Breast epithelium (tissue), 4 donors: Measurements from ENCODE around the gene DEXI. TPM values are rescaled to one million over a fixed set of nuclear protein-coding genes. Genes with fewer than 3 reads are reported as not detected.
A peak's percentile ranks its signal among the peaks of the same experiment; 100 is the strongest.

Experiments used
- DNase-seq, 2 donors: peaks; one replicate each; pipeline ENCODE4 v3.0.0-alpha.2; 2019; ENCODE audit warnings: low spot score in 2 of 2
- H3K27ac ChIP-seq, 2 donors: fragments of 200-600 bp; sonication (generic) in 1 of 2; one replicate each; pipeline ENCODE4 v1.5.1; 2016 to 2019; ENCODE audit warnings: mild to moderate bottlenecking in 1 of 2
- H3K27me3 ChIP-seq, 2 donors: fragments of 200-600 bp; sonication (generic) in 1 of 2; one replicate each; pipeline versions ENCODE4 v1.5.1 to v1.6.0; 2017 to 2019; ENCODE audit warnings: control low read depth in 1 of 2, mild to moderate bottlenecking in 1 of 2
- H3K36me3 ChIP-seq: fragments of 200-600 bp; one replicate; pipeline ENCODE4 v1.5.1; 2019
- H3K4me1 ChIP-seq, 2 donors: fragments of 200-600 bp; sonication (generic); one replicate each; pipeline ENCODE4 v1.5.1; 2016 to 2019; ENCODE audit warnings: control low read depth in 1 of 2
- H3K4me3 ChIP-seq, 3 donors: fragments of 200-600 bp; sonication (generic); 1 replicate in 2 of 3; 2 replicates in 1 of 3; pipeline ENCODE4 v1.5.1; 2016 to 2019; ENCODE audit warnings: mild to moderate bottlenecking in 3 of 3, moderate library complexity in 2 of 3
- H3K9me3 ChIP-seq, 2 donors: fragments of 200-600 bp; sonication (generic) in 1 of 2; one replicate each; pipeline ENCODE4 v1.5.1; 2016 to 2019; ENCODE audit warnings: control low read depth in 1 of 2
- CTCF ChIP-seq, 3 donors: fragments of 450-650 bp; IDR thresholded peaks; one replicate each; pipeline ENCODE4 v1.5.1; 2016 to 2017; ENCODE audit warnings: antibody characterized with exemption in 3 of 3, mild to moderate bottlenecking in 3 of 3, moderate library complexity in 3 of 3
- POLR2A ChIP-seq: fragments of 450-650 bp; IDR thresholded peaks from one replicate; pipeline ENCODE4 v1.6.1; 2016; ENCODE audit warnings: antibody characterized with exemption, mild to moderate bottlenecking, moderate library complexity
- POLR2AphosphoS5 ChIP-seq, 3 donors: sonication (generic); formaldehyde crosslinking; IDR thresholded peaks; one replicate each; pipeline ENCODE4 v1.6.1; 2017; ENCODE audit warnings: antibody characterized with exemption in 3 of 3
- intact Hi-C: fragments of 100-400 bp; cut with DNase I; formaldehyde crosslinking; loops from one replicate; pipeline ENCODE4 v1.15.1; 2023; ENCODE audit warnings: low total_unique reads
- total RNA-seq, 3 donors: library from RNA; depleted of rRNA; stranded (reverse); fragments of >200 nt; gene quantifications; one replicate each; pipeline ENCODE4 v1.1.0, GENCODE V29; 2016

DEXI gene
- total RNA-seq, 3 donors from 2014 or later, result 50.3 to 88.5 (median 52.8) TPM

GRCh38 chr16:10936272-10936984, 5.8 kb downstream of the DEXI start:
- Histone ChIP-seq H3K4me3 (peak overlapping the region in 1 of 3 donors; percentile 37), H3K27me3 (no peaks in the 10 kb centered on the region), H3K9me3 (no peaks in the 10 kb centered on the region), H3K4me1 (peaks cover 14 to 38% of the 10 kb centered on the region in 2 donors), H3K27ac (peak overlapping the region in 1 of 2 donors; percentile 14), H3K36me3 (no peaks in the 10 kb centered on the region)
- intact Hi-C loops, result no loop called here
- no peak for TF ChIP-seq POLR2AphosphoS5 (IDR thresholded peaks at IDR 0.05)
- TF ChIP-seq CTCF (IDR thresholded peaks at IDR 0.05), result no peak
- TF ChIP-seq POLR2A, result no peak
- no peak for DNase-seq

GRCh38 chr16:10935226-10935915, 6.9 kb downstream of the DEXI start:
- TF ChIP-seq CTCF (IDR thresholded peaks at IDR 0.05) (no peak), POLR2A (no peak), POLR2AphosphoS5 (IDR thresholded peaks at IDR 0.05) (no peak)
- Histone ChIP-seq H3K9me3 (no peaks in the 10 kb centered on the region), H3K27ac (no peak overlapping the region), H3K36me3 (no peaks in the 10 kb centered on the region), H3K27me3 (no peaks in the 10 kb centered on the region), H3K4me3 (no peak overlapping the region), H3K4me1 (peaks cover 11 to 30% of the 10 kb centered on the region in 2 donors)
- intact Hi-C loops, result no loop called here
- DNase-seq, result no peak

GRCh38 chr16:10934325-10935107, 7.8 kb downstream of the DEXI start:
- Histone ChIP-seq H3K9me3 (no peaks in the 10 kb centered on the region), H3K27ac (no peak overlapping the region), H3K4me3 (no peak overlapping the region), H3K27me3 (no peaks in the 10 kb centered on the region), H3K36me3 (no peaks in the 10 kb centered on the region), H3K4me1 (peaks cover 11 to 22% of the 10 kb centered on the region in 2 donors)
- intact Hi-C loops, result no loop called here
- DNase-seq, result no peak
- TF ChIP-seq POLR2A, result no peak
- TF ChIP-seq POLR2AphosphoS5 (IDR thresholded peaks at IDR 0.05), result no peak
- no peak for TF ChIP-seq CTCF (IDR thresholded peaks at IDR 0.05)

GRCh38 chr16:10933865-10934264, 8.4 kb downstream of the DEXI start:
- Histone ChIP-seq H3K4me1 (peaks cover 4 to 21% of the 10 kb centered on the region in 2 donors), H3K36me3 (no peaks in the 10 kb centered on the region)

More at GRCh38 chr16:10933865-10934264, 8.4 kb downstream of the DEXI start:
- TF ChIP-seq POLR2A (no peak), POLR2AphosphoS5 (IDR thresholded peaks at IDR 0.05) (no peak), CTCF (IDR thresholded peaks at IDR 0.05) (no peak)
- Histone ChIP-seq H3K9me3 (no peaks in the 10 kb centered on the region), H3K27ac (no peak overlapping the region), H3K4me3 (no peak overlapping the region), H3K27me3 (no peaks in the 10 kb centered on the region)
- DNase-seq, result no peak
- intact Hi-C loops, result no loop called here
